ENCODE data around the gene RGP1. TPM values are rescaled to one million over a fixed set of nuclear protein-coding genes. Genes with fewer than 3 reads are reported as not detected.

The RGP1 gene
- polyA plus RNA-seq, 3 donors: 2.3 to 9.0 (median 3.3) TPM

DNA sequence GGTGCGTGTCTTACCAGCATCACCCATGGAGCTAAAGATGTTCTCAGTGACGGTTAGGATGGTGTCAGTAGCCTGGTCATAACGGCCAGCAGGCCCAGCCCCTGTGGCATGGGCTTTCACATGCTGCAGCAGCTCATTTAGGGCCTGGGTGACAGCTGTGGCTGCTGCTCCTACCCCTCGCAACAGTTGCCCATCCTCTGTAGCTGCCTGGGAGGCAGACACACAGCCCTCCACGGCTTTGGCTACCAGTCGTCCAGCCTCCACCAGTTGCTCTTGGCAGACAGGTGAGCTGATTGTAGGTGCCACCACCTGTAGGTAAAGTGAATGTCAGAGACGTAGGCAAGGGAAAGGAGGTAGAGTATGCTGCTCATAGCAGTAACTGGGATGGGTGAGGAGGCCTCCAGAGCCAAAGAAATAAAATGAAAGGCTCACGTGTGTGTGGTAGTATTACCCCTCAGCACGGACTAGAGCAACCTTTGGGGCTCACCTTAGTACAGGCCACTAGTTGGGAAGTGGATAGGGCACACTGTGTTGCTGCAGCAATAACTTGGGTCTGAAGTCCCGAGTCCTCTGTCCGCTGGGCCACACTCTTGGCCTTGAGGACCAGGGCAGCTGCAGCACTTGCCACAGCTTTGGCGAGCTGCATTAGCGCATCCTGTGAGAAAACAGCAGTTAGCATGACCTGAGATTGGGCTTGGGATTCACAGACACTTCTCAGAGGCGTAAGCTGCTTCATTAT is 31.8 kb upstream of the RGP1 start:
- Histone ChIP-seq H3K4me2 (replicated peaks; ENCODE audit: extremely low read depth, low read length, poor library complexity, severe bottlenecking) (no peak overlapping the region), H3K36me3 (replicated peaks in 1 of 2; ENCODE audit: control insufficient read depth in 1 of 2, insufficient read depth in 2 of 2, low read length in 2 of 2) (peaks cover 97 to 100% of the 10 kb centered on the region in 2 donors), H3K27ac (ENCODE audit: low read depth in 1 of 2, low read length in 2 of 2) (no peak overlapping the region), H2AFZ (ENCODE audit: insufficient read depth, low read depth, low read length, poor library complexity, severe bottlenecking) (no peak overlapping the region), H3K79me2 (ENCODE audit: insufficient read depth, low read length) (peaks cover 16% of the 10 kb centered on the region), H4K20me1 (ENCODE audit: insufficient read depth, low read length) (peaks cover 100% of the 10 kb centered on the region), H3K4me3 (replicated peaks in 1 of 3; ENCODE audit: low read depth in 2 of 3, low read length in 3 of 3) (no peak overlapping the region), H3K9ac (ENCODE audit: insufficient read depth, low read length, poor library complexity, severe bottlenecking) (no peak overlapping the region), H3K27me3 (ENCODE audit: control insufficient read depth in 2 of 2, insufficient read depth in 2 of 2, low read length in 2 of 2) (no peaks in the 10 kb centered on the region), H3K4me1 (ENCODE audit: control insufficient read depth in 1 of 2, insufficient read depth in 2 of 2, low read length in 2 of 2) (no peaks in the 10 kb centered on the region), H3K9me3 (replicated peaks in 1 of 2; ENCODE audit: control insufficient read depth in 1 of 2, insufficient read depth in 1 of 2, low read length in 2 of 2) (no peaks in the 10 kb centered on the region)
- Mint-ChIP-seq H3K27me3 (ENCODE audit: low read depth in 3 of 3) (peaks cover 0 to 2% (median 1%) of the 10 kb centered on the region in 3 donors), H3K36me3 (peaks cover 0 to 94% of the 10 kb centered on the region in 2 donors), H3K9me3 (no peaks in the 10 kb centered on the region), H3K4me1 (no peaks in the 10 kb centered on the region), H3K27ac (peak overlapping the region in 3 of 7 donors; percentile 30 to 61 (median 38)), H3K4me3 (no peak overlapping the region)
- intact Hi-C loops (cut with micrococcal nuclease): no loop called here
- no peak for DNase-seq
- TF ChIP-seq, protein P1, sequence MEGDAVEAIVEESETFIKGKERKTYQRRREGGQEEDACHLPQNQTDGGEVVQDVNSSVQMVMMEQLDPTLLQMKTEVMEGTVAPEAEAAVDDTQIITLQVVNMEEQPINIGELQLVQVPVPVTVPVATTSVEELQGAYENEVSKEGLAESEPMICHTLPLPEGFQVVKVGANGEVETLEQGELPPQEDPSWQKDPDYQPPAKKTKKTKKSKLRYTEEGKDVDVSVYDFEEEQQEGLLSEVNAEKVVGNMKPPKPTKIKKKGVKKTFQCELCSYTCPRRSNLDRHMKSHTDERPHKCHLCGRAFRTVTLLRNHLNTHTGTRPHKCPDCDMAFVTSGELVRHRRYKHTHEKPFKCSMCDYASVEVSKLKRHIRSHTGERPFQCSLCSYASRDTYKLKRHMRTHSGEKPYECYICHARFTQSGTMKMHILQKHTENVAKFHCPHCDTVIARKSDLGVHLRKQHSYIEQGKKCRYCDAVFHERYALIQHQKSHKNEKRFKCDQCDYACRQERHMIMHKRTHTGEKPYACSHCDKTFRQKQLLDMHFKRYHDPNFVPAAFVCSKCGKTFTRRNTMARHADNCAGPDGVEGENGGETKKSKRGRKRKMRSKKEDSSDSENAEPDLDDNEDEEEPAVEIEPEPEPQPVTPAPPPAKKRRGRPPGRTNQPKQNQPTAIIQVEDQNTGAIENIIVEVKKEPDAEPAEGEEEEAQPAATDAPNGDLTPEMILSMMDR (IDR thresholded peaks at IDR 0.05): no peak
- 98% methylated on average over 14 of the region's 14 CpGs for WGBS (ENCODE audit: insufficient coverage)

DNA sequence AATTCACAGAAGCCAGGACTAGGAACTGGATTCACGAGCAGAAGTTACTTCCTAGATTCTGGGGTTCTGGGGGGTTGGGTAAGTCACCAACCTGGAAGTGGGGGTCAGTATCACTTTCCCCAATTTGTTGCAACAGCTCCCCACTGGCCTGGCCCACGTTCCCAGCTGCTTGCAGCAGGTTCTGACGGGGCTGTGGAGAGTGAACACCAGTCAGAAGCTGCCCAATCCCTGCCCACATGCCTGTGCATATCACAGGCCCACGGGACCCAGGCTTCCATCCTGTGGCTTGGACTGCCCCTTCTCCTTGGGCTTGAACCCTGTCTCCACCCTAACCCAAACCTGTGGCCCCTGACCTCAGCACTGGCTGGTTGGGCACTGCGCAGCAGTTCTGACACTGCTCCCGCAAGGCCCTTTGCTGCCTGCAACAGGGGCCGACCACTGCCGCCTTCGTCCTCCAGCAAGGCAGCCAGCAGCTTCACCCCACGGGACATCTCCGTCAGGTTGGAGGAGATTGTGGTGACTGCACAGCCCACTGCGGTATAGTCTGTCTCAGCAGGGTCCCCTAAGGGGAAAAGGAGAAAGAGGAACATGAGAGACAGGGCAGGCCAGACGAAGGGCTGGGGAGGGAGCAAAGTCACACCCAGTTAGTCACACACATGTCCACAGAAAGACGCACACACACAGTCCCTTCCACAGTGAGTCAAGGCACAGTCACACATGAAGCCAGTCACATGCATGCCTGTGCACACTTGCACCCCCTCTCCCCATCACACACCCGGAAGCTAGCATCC is 30.2 kb upstream of the RGP1 start:
- WGBS (ENCODE audit: insufficient coverage): 81% methylated on average over 12 of the region's 15 CpGs
- Mint-ChIP-seq H3K9me3 (no peaks in the 10 kb centered on the region), H3K27ac (peak overlapping the region in 3 of 7 donors; percentile 17 to 86 (median 37)), H3K36me3 (peaks cover 0 to 97% of the 10 kb centered on the region in 2 donors), H3K4me3 (no peak overlapping the region), H3K4me1 (no peaks in the 10 kb centered on the region), H3K27me3 (ENCODE audit: low read depth in 3 of 3) (peaks cover 0 to 1% (median 0%) of the 10 kb centered on the region in 3 donors)
- H3K9me3 ChIP-seq (replicated peaks in 1 of 2; ENCODE audit: control insufficient read depth in 1 of 2, insufficient read depth in 1 of 2, low read length in 2 of 2): no peaks in the 10 kb centered on the region
- H3K27ac ChIP-seq (ENCODE audit: low read depth in 1 of 2, low read length in 2 of 2): peak overlapping the region in 1 of 2 donors; percentile 50
- peaks cover 100% of the 10 kb centered on the region for H4K20me1 ChIP-seq (ENCODE audit: insufficient read depth, low read length)
- intact Hi-C loops (cut with micrococcal nuclease): no loop called here
- H3K79me2 ChIP-seq (ENCODE audit: insufficient read depth, low read length): peaks cover 16% of the 10 kb centered on the region
- H3K4me3 ChIP-seq (replicated peaks in 1 of 3; ENCODE audit: low read depth in 2 of 3, low read length in 3 of 3): no peak overlapping the region
- peak in 1 of 3 donors; percentile 31 for DNase-seq
- H3K4me1 ChIP-seq (ENCODE audit: control insufficient read depth in 1 of 2, insufficient read depth in 2 of 2, low read length in 2 of 2): no peaks in the 10 kb centered on the region
- no peaks in the 10 kb centered on the region for H3K27me3 ChIP-seq (ENCODE audit: control insufficient read depth in 2 of 2, insufficient read depth in 2 of 2, low read length in 2 of 2)
- no peak overlapping the region for H3K9ac ChIP-seq (ENCODE audit: insufficient read depth, low read length, poor library complexity, severe bottlenecking)
- H2AFZ ChIP-seq (ENCODE audit: insufficient read depth, low read depth, low read length, poor library complexity, severe bottlenecking): no peak overlapping the region
- TF ChIP-seq, protein P1 (IDR thresholded peaks at IDR 0.05): no peak
- no peak overlapping the region for H3K4me2 ChIP-seq (replicated peaks; ENCODE audit: extremely low read depth, low read length, poor library complexity, severe bottlenecking)
- H3K36me3 ChIP-seq (replicated peaks in 1 of 2; ENCODE audit: control insufficient read depth in 1 of 2, insufficient read depth in 2 of 2, low read length in 2 of 2): peaks cover 100% of the 10 kb centered on the region in 2 donors

Measured in CD14-positive monocyte (primary cell).